ENCODE results near the gene MELTF.
A peak's percentile ranks its signal among the peaks of the same experiment; 100 is the strongest.

MELTF gene

DNA sequence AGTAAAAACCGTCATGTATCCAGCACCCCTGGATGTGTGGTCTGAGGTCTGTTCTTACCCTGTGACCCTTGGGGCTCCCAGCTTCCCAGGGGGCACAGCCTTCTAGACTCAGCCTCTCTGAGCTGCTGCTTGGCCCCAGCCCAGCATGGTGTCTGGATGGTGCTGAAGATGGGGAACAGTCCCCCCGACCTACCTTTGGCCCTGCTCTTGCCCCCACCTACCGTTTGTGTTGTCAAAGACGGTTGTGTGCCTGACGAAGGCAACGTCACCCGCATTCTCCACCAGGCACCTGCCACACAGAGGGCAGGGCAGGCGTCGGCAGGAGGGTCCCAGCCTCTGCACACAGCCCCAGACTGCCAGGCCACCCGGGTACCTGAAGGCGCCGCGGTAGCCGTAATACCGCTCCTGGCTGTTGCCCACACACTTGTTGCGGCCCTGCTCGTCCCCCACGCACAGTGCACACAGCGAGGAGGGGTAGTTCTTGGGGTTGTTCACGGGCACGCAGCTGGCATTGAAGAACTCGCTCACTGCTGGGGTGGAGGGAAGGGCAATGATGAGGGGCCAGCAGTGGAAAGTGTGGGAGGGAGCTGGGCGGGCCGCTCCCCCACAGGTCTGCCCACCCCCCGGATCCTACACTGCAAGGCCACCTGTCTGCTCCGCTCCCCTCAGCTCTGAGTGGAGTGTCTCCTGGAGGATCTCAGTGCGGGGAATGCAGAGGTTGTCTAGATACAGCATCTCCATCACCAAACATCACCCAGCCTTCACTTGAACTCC, 21.0 kb downstream of the MELTF start:
- Mint-ChIP-seq H3K36me3 (ENCODE audit: low read depth) (no peaks in the 10 kb centered on the region), H3K27me3 (peaks cover 4% of the 10 kb centered on the region), H3K9me3 (no peaks in the 10 kb centered on the region), H3K4me3 (no peak overlapping the region), H3K4me1 (ENCODE audit: low read depth) (peaks cover 9% of the 10 kb centered on the region), H3K27ac (no peak overlapping the region)

DNA sequence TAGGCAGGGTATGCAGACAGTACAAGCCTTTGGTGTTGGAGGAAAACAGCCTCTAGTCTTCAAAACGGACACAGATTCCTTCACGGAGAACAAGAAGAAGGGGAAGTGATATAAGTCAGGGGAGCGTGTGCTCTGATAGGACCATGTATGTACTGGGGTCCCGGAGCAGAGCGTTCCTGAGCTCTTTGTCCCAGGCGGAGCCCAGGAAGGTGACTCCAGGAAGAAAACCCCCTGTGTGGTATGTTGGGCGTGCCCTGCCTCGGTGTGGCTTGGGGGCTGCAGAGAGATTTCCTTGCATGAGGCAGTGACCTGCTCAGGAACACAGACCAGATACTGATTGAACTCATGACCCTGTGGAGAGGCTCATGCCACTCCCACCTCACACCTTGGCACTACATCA, 21.7 kb downstream of the MELTF start:
- Mint-ChIP-seq H3K27me3 (peaks cover 4% of the 10 kb centered on the region), H3K36me3 (ENCODE audit: low read depth) (no peaks in the 10 kb centered on the region), H3K9me3 (no peaks in the 10 kb centered on the region), H3K27ac (no peak overlapping the region), H3K4me1 (ENCODE audit: low read depth) (peaks cover 9% of the 10 kb centered on the region), H3K4me3 (no peak overlapping the region)

DNA sequence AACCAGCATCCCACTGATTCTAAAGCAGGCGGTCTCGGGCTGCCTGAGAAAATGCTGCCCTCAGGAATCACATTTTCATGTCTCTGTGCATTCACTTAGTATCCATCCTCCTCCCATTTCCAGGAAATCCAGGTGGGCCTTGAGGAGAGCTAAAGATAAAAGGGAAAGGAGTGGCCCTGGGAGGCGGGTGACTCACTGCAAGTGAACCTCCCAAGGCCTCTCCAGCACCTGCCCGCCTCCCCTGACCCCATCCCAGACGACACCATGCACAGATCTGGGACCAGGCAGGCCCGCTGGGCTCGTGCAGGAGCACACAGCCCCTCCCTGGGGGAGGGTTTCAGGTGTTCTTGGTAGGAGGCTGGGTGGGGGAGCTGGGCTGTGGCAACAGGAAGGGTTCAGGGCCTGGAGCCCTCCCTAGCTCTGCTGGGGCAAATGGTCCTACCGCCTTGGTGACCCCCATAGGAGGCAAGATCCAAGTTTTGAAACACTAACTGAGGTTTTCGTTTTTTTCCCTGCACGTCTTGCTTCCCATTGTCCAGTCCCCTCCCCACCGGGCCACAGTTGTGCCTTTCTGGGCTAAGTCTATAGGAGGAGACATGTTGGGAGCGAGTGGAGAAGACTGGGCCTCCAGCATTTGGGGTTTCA, 22.2 kb downstream of the MELTF start:
- no peak overlapping the region for H3K4me3 Mint-ChIP-seq
- H3K27me3 Mint-ChIP-seq = peaks cover 4% of the 10 kb centered on the region

DNA sequence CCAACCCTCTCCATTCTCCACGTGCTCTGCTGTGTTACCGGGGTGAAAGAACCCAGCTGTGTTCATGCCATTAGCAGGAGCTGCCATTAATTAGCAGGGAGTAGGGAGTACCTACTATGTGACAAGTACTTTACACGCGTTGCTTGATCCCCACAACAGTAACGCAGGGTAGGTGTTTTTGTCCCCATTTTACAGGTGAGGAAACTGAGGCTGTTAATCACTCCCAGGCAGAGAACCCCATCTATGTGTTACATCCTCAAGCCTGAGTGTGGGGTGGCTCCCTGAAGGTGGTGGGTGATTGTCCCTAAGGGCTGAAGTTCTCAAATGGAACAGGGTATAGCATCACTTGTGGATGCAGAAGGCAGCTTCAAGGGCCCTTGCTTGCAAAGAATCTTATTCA, 22.8 kb downstream of the MELTF start:
- Mint-ChIP-seq H3K4me3 (no peak overlapping the region), H3K4me1 (ENCODE audit: low read depth) (peaks cover 10% of the 10 kb centered on the region), H3K36me3 (ENCODE audit: low read depth) (no peaks in the 10 kb centered on the region), H3K9me3 (no peaks in the 10 kb centered on the region), H3K27me3 (peaks cover 4% of the 10 kb centered on the region), H3K27ac (no peak overlapping the region)

More for the DNA sequence above, 22.2 kb downstream of the MELTF start:
- Mint-ChIP-seq H3K9me3 (no peaks in the 10 kb centered on the region), H3K27ac (no peak overlapping the region), H3K4me1 (ENCODE audit: low read depth) (peaks cover 9% of the 10 kb centered on the region), H3K36me3 (ENCODE audit: low read depth) (no peaks in the 10 kb centered on the region)

DNA sequence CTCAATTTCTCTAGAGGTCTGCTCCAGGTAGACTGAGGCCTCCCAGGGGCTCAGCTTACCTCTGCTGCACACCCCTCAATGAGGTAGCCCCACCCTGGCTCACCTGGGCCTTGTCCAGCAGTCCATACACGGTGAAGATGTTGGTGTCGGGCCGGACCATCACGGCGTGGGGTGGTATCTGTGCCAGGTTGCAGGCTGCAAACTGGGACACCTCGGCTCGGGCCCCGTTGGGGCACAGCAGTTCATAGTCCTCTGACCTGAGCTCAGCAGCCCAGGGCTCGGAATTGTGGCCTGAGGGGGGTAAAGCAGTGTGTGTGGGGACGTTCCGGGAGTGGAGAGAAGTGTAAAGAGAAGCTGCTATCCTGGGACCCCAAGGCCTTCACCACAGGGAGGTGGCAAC, 23.2 kb downstream of the MELTF start:
- H3K27ac Mint-ChIP-seq = no peak overlapping the region
- no peak overlapping the region for H3K4me3 Mint-ChIP-seq
- peaks cover 4% of the 10 kb centered on the region for H3K27me3 Mint-ChIP-seq
- H3K9me3 Mint-ChIP-seq = no peaks in the 10 kb centered on the region
- no peaks in the 10 kb centered on the region for H3K36me3 Mint-ChIP-seq (ENCODE audit: low read depth)
- peaks cover 13% of the 10 kb centered on the region for H3K4me1 Mint-ChIP-seq (ENCODE audit: low read depth)

DNA sequence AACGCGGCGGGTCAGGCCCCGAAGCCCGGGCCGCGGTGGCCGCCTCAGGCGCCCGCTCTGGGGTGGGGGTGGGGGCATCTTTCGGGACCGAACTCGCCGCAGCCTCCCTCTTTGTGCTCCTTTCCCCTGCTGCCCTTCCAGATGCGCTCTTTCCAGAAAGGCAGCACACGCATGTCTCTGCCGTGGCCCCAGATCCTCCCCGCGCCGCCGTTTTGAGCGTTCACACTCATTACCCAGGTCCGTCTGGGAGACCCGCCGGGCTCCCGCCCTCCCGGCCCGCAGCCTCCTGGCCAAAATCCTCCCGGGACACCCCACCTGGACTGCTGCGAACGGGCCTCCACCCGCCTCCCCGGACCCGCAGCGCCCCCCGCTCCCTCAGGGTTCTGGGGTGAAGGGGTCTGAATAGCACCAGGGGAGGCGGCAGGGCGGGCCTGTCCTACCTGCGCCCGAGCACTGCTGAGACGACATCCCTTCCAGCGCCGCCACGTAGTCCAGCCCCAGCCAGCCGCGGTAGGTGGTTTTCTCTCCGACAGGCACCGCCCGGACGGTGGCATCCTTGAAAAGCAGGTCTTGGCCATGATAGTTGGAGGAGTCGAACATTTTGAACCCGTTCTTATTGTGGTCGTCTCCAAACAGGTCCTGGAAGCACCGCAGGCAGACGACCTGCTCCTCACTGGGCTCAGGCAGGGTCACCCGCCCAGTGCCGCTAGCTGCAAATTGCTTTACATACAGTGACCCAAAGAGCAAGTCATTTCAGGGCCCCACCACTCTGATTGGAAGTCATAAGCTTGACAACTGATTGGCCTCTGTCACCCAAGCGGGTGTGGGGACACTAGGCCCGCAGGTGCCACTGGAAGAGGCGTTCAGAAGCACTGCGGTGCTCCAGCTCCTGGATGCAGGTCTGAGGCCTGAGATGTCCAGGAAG, 25.9 kb downstream of the MELTF start:
- Mint-ChIP-seq H3K27me3 (peaks cover 4% of the 10 kb centered on the region), H3K4me3 (peak overlapping the region; percentile 80), H3K4me1 (ENCODE audit: low read depth) (peaks cover 13% of the 10 kb centered on the region)

DNA sequence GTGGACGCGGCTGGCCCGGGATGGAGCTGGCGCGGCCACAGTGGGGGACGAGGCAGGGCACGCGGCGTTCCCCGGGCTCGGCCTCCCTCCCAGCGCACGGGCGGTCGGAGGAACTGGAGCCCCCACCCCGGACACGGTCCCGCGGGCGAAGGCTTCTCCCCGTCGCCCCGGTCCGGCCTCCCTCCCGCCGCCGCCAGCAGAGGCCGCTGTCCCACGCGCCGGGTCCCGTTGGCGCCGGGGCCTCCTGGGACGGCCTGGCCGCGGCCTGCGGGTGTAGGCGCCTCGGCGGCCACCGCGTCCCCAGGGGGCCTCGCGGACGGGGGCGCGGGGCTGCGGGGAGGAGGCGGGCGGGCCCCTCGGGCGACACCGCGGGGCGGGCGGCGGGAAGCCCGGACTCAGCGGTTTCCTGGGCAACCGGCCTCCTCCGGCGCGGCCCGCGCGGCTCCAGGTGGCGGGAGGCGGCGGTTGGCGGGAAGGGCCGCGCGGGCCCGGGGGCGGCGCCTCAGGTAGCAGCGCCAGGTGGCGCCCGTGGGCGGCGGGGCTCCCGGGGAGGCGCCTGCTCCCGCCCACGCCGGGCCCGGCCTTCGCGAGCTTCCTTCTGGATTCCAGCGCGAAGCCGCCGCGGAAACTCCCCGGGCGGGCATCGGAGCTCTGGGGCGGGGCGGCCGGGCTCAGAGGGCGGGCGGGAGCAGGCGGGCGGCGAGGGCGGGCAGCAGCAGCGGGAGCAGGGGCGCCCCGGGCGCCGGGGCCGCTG, 26.7 kb downstream of the MELTF start:
- peaks cover 4% of the 10 kb centered on the region for H3K27me3 Mint-ChIP-seq
- no peak overlapping the region for H3K27ac Mint-ChIP-seq
- H3K9me3 Mint-ChIP-seq = no peaks in the 10 kb centered on the region
- no peak overlapping the region for H3K4me3 Mint-ChIP-seq
- H3K36me3 Mint-ChIP-seq (ENCODE audit: low read depth) = no peaks in the 10 kb centered on the region
- peaks cover 13% of the 10 kb centered on the region for H3K4me1 Mint-ChIP-seq (ENCODE audit: low read depth)

More for the DNA sequence above, 25.9 kb downstream of the MELTF start:
- H3K9me3 Mint-ChIP-seq = no peaks in the 10 kb centered on the region
- H3K36me3 Mint-ChIP-seq (ENCODE audit: low read depth) = no peaks in the 10 kb centered on the region
- H3K27ac Mint-ChIP-seq = peak overlapping the region; percentile 86

DNA sequence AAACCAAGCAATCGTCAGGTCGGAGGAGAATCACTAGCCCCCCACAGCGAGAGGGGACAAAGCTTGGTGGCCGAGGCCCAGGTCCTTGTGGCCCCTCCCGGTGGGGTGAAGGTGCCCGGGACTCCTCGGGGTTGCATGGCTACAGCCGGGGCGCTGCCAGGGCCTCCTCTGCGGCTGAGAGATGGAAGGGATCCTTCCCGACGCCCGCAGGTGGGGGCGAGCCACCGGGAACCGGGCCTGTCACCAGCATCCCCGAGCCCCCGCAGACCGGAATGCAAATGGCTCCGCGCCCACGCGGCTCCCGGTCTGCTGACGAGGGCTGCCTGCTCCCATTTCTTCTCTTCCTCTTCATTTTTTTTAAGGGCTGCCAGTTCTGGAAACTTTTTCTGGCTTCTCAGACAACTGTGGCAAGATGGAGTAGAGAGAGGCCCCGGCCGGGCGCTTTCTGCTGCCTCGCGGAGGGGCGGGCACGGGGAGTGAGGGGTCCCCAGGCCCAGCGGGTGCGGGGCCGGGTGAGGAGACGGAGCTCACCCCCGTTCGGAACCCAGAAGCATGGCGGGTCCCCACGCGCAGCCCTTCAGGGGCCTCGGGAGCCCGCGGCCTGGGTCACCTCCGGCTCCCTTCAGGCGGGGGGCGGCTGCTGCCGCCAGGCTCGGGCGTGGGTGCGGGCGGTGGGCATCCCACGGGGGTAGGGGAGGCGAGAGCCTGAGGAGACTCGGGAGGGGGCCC, 27.5 kb downstream of the MELTF start:
- H3K4me1 Mint-ChIP-seq (ENCODE audit: low read depth) = peaks cover 13% of the 10 kb centered on the region
- H3K4me3 Mint-ChIP-seq = peak overlapping the region; percentile 34
- H3K36me3 Mint-ChIP-seq (ENCODE audit: low read depth) = no peaks in the 10 kb centered on the region
- H3K9me3 Mint-ChIP-seq = no peaks in the 10 kb centered on the region
- H3K27me3 Mint-ChIP-seq = peaks cover 4% of the 10 kb centered on the region
- H3K27ac Mint-ChIP-seq = peak overlapping the region; percentile 13

DNA sequence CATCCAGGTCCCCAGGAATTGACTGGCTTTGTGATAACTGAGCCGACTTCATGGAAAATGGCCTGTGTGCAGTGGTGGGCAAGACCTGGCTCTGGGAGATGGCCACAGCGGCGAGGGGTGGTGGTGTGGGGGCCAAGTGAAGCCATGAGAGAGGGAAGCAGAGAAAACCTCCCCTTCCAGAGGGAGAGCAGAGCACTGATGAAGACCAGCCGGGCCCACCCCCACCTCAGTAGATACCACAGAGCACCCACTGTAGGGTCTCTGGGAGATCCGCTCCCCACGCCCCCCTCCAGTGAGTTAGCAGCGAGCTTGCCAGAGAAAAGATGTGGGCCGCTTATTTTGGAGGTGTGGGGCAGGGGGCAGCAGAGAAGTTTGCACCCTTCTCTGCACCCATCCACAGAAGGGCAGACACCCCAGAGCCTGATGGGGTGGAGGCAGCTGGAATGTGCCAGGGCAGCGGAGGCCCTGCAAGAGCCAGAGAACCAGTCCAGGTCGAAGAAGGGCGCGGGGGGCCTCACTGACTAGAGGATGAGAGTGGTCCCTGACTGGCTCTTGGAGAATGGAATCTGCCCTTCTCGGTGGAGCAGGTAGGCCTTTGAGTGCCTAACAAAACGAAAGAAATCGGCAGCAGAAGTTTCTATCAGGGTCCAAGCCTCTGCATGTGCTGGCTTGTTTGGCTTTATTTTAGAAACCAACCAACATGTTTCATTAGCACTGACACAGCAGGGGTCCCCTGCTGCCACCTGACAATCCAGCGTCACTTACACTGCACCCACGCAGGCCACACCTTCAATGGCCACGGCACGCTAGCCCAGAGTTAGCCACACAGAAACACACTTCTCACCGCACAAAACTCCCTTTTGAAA, 28.3 kb downstream of the MELTF start:
- Mint-ChIP-seq H3K36me3 (ENCODE audit: low read depth) (no peaks in the 10 kb centered on the region), H3K4me1 (ENCODE audit: low read depth) (peaks cover 13% of the 10 kb centered on the region), H3K27ac (peak overlapping the region; percentile 13), H3K9me3 (no peaks in the 10 kb centered on the region), H3K27me3 (peaks cover 4% of the 10 kb centered on the region), H3K4me3 (peak overlapping the region; percentile 34)

DNA sequence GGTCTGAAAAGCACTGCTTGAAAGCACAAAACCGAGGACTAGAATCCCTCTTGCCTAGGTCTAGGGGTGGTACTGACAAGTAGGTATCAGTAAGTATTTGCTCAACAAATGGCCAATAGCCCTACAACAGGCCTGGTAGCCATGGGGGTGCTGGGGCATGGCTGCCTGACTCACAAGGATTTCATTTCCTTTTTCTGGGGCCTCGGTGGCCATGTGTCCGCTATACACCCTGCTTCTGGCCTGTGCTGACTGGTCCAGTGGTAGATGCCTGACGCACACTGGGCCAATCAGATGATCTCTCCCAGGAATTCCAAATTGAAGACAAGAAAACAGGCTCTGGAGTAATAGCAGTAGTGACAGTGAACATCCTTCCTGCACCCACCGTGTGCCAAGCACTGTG, 29.4 kb downstream of the MELTF start:
- Mint-ChIP-seq H3K27me3 (peaks cover under 1% of the 10 kb centered on the region), H3K4me3 (no peak overlapping the region), H3K9me3 (no peaks in the 10 kb centered on the region), H3K27ac (no peak overlapping the region), H3K36me3 (ENCODE audit: low read depth) (no peaks in the 10 kb centered on the region), H3K4me1 (ENCODE audit: low read depth) (peaks cover 13% of the 10 kb centered on the region)

DNA sequence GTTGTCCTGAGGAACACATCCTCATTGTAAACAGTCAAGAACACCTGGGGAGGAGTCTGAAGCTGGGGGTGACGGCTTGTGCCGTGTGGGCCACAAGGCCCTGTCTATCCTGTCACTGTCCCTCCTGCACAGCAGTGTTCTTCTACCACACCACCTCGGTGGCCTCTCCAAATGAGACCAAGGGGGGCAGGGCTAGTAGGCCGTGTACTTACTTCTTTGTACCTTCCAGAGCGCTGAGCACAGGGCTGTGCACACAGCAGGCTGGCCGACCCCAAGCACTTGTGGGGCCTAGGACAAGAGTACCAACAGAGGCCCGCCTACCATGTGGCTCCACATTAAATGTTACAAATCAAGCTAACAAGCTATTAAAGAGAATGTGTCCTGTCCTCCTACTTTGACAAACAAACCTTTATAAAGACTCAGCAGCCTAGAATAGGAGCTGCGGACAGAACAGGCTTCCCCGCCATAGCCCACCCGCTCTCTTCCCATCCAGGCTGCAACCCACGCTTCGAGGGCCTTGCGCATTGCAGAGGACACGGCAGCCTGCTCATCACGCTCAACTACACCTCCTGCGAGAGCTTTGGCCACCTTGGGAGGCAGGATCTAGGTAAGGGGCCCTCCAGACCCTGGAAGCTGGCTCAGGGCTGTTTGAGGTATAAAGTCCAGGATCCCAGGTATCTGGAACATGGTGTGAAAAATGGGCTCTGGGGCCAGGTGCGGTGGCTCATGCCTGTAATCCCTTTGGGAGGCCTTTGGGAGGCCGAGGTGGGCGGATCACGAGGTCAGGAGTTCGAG, 30.5 kb downstream of the MELTF start:
- H3K4me1 Mint-ChIP-seq (ENCODE audit: low read depth) = peaks cover 8% of the 10 kb centered on the region
- H3K36me3 Mint-ChIP-seq (ENCODE audit: low read depth) = no peaks in the 10 kb centered on the region
- H3K9me3 Mint-ChIP-seq = no peaks in the 10 kb centered on the region
- no peak overlapping the region for H3K4me3 Mint-ChIP-seq
- no peaks in the 10 kb centered on the region for H3K27me3 Mint-ChIP-seq
- no peak overlapping the region for H3K27ac Mint-ChIP-seq

DNA sequence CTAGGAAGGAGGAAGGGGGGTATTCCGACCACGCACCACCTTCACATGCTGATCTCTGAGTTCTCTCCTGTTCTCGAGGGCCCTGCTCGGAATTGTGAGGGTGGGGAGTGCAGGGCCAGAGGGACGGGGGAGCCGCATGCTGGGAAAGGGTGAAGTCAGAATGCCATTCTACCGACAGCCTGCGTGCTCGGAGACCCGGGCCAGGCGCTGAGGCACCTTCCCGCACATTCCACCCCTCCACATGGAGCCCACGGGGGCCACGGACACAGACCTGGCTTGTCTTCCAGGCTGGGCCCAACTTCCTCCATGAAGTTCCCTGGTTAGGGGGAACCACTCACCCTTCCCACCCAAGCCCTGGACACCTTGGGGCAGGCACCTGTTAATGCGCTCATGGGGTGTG, 32.3 kb downstream of the MELTF start:
- H3K9me3 Mint-ChIP-seq = no peaks in the 10 kb centered on the region
- peaks cover 4% of the 10 kb centered on the region for H3K4me1 Mint-ChIP-seq (ENCODE audit: low read depth)
- H3K4me3 Mint-ChIP-seq = no peak overlapping the region
- no peaks in the 10 kb centered on the region for H3K36me3 Mint-ChIP-seq (ENCODE audit: low read depth)
- no peak overlapping the region for H3K27ac Mint-ChIP-seq
- H3K27me3 Mint-ChIP-seq = no peaks in the 10 kb centered on the region
